ENCODE results near the gene COL18A1.

- TF ChIP-seq POLR2A (IDR thresholded peaks at IDR 0.05) = no peak
- TF ChIP-seq, protein P1, sequence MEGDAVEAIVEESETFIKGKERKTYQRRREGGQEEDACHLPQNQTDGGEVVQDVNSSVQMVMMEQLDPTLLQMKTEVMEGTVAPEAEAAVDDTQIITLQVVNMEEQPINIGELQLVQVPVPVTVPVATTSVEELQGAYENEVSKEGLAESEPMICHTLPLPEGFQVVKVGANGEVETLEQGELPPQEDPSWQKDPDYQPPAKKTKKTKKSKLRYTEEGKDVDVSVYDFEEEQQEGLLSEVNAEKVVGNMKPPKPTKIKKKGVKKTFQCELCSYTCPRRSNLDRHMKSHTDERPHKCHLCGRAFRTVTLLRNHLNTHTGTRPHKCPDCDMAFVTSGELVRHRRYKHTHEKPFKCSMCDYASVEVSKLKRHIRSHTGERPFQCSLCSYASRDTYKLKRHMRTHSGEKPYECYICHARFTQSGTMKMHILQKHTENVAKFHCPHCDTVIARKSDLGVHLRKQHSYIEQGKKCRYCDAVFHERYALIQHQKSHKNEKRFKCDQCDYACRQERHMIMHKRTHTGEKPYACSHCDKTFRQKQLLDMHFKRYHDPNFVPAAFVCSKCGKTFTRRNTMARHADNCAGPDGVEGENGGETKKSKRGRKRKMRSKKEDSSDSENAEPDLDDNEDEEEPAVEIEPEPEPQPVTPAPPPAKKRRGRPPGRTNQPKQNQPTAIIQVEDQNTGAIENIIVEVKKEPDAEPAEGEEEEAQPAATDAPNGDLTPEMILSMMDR (IDR thresholded peaks at IDR 0.05) = no peak
Observed at GRCh38 chr21:45475004-45475685, 70.2 kb downstream of the COL18A1 start.
